ENCODE data around the gene RIC3.

RIC3 gene

GRCh38 chr11:8102296-8102915, 66.4 kb downstream of the RIC3 start:
- no peak for DNase-seq

GRCh38 chr11:8101421-8101820, 67.4 kb downstream of the RIC3 start:
- no peak for DNase-seq

GRCh38 chr11:8100605-8101004, 68.2 kb downstream of the RIC3 start:
- DNase-seq = no peak

- DNase-seq = no peak
These were observed 68.7 kb downstream of the RIC3 start for GRCh38 chr11:8100158-8100557.

- DNase-seq = peak; percentile 44
These were observed 69.4 kb downstream of the RIC3 start for GRCh38 chr11:8099291-8099899.

- DNase-seq = no peak
These were observed 69.9 kb downstream of the RIC3 start for GRCh38 chr11:8098879-8099278.

GRCh38 chr11:8098361-8098760, 70.5 kb downstream of the RIC3 start:
- DNase-seq = no peak

GRCh38 chr11:8097926-8098325, 70.9 kb downstream of the RIC3 start:
- no peak for DNase-seq

GRCh38 chr11:8097468-8097867, 71.4 kb downstream of the RIC3 start:
- DNase-seq = no peak

- no peak for DNase-seq
These were observed 71.8 kb downstream of the RIC3 start for GRCh38 chr11:8097062-8097461.

- no peak for DNase-seq
These were observed 72.2 kb downstream of the RIC3 start for GRCh38 chr11:8096575-8096974.

- DNase-seq = no peak
These were observed 72.9 kb downstream of the RIC3 start for GRCh38 chr11:8095806-8096522.

- DNase-seq = no peak
These were observed 73.5 kb downstream of the RIC3 start for GRCh38 chr11:8095371-8095770.

- no peak for DNase-seq
These were observed 74.2 kb downstream of the RIC3 start for GRCh38 chr11:8094656-8095055.

- DNase-seq = no peak
These were observed 74.8 kb downstream of the RIC3 start for GRCh38 chr11:8093931-8094575.

- DNase-seq = no peak
These were observed 76.0 kb downstream of the RIC3 start for GRCh38 chr11:8092587-8093424.

GRCh38 chr11:8091721-8092120, 77.1 kb downstream of the RIC3 start:
- DNase-seq = no peak

GRCh38 chr11:8090756-8091155, 78.1 kb downstream of the RIC3 start:
- no peak for DNase-seq

- no peak for DNase-seq
These were observed 78.9 kb downstream of the RIC3 start for GRCh38 chr11:8089791-8090510.

GRCh38 chr11:8087756-8088155, 81.1 kb downstream of the RIC3 start:
- no peak for DNase-seq

GRCh38 chr11:8087185-8087584, 81.6 kb downstream of the RIC3 start:
- DNase-seq = no peak

GRCh38 chr11:8086571-8086970, 82.3 kb downstream of the RIC3 start:
- no peak for DNase-seq
